Brain microvascular endothelial cell (primary cell): ENCODE data around the gene TBC1D17.

Experiments used
- DNase-seq: peaks from one replicate; pipeline ENCODE4 v3.0.0-alpha.2; 2020
- H3K27ac ChIP-seq: fragments of 250-450 bp; sonication (Bioruptor Pico); 2 replicates; pipeline ENCODE4 v1.5.1; 2020; ENCODE audit warnings: mild to moderate bottlenecking, moderate library complexity
- H3K27me3 ChIP-seq: fragments of 250-450 bp; sonication (Bioruptor Pico); replicated peaks from 2 replicates; pipeline ENCODE4 v1.5.1; 2020; ENCODE audit warnings: mild to moderate bottlenecking
- H3K36me3 ChIP-seq: fragments of 250-450 bp; sonication (Bioruptor Pico); replicated peaks from 2 replicates; pipeline ENCODE4 v1.5.1; 2020; ENCODE audit warnings: mild to moderate bottlenecking
- H3K4me3 ChIP-seq: 2 replicates; pipeline ENCODE4 v1.5.1; 2011; ENCODE audit warnings: low read depth, mild to moderate bottlenecking, control low read depth, low read length, moderate library complexity
- in situ Hi-C: cut with HindIII; loops from 2 replicates; pipeline ENCODE4 v1.10.0; 2017; ENCODE audit warnings: low sequenced_read_pairs, low pct_ligation_motif_present
- TF ChIP-seq, protein P1 (sequence below): IDR thresholded peaks from 2 replicates; pipeline ENCODE4 v1.5.1; 2011; ENCODE audit warnings: low read depth, mild to moderate bottlenecking, moderate library complexity, low read length, control low read depth, inconsistent platforms; ENCODE audit errors: missing control alignments

Gene TBC1D17

DNA sequence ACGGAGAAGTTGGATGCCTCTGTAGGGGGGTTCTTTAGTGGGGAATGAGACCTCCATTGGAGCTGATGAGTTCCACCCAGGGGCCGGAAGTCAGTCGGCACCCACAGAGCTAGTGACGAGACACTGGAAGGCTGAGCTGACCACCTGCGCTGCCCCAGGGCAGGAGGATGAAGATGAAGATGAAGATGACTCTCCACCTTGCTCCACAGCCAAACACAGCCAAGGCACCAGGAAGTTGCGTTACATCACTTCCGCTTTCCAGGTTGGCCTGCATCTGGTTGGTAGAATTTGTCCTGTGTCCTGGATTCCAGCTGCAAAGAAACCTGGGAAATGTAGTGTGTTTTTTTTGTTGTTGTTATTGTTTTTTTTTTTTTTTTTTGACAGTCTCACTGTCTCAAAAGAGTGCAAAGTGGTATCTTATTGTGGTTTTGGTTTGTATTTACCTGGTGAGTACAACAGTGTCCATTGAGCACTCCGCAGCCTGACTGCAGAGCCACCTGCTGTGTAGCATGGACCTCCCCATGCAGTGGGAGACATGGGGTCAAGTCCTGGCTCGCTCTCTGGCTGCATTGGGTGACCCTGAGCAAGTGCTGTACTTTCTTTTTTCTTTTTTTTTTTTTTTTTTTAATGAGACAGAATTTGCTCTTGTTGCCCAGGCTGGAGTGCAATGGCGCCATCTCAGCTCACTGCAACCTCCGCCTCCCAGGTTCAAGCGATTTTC is 1.9 kb downstream of the TBC1D17 start:
- H3K36me3 ChIP-seq = peaks cover 40% of the 10 kb centered on the region
- TF ChIP-seq, protein P1, sequence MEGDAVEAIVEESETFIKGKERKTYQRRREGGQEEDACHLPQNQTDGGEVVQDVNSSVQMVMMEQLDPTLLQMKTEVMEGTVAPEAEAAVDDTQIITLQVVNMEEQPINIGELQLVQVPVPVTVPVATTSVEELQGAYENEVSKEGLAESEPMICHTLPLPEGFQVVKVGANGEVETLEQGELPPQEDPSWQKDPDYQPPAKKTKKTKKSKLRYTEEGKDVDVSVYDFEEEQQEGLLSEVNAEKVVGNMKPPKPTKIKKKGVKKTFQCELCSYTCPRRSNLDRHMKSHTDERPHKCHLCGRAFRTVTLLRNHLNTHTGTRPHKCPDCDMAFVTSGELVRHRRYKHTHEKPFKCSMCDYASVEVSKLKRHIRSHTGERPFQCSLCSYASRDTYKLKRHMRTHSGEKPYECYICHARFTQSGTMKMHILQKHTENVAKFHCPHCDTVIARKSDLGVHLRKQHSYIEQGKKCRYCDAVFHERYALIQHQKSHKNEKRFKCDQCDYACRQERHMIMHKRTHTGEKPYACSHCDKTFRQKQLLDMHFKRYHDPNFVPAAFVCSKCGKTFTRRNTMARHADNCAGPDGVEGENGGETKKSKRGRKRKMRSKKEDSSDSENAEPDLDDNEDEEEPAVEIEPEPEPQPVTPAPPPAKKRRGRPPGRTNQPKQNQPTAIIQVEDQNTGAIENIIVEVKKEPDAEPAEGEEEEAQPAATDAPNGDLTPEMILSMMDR = no peak
- no peaks in the 10 kb centered on the region for H3K27me3 ChIP-seq
- H3K27ac ChIP-seq = no peak overlapping the region
- no peak overlapping the region for H3K4me3 ChIP-seq
- no peak for DNase-seq
- in situ Hi-C loops = no loop called here

DNA sequence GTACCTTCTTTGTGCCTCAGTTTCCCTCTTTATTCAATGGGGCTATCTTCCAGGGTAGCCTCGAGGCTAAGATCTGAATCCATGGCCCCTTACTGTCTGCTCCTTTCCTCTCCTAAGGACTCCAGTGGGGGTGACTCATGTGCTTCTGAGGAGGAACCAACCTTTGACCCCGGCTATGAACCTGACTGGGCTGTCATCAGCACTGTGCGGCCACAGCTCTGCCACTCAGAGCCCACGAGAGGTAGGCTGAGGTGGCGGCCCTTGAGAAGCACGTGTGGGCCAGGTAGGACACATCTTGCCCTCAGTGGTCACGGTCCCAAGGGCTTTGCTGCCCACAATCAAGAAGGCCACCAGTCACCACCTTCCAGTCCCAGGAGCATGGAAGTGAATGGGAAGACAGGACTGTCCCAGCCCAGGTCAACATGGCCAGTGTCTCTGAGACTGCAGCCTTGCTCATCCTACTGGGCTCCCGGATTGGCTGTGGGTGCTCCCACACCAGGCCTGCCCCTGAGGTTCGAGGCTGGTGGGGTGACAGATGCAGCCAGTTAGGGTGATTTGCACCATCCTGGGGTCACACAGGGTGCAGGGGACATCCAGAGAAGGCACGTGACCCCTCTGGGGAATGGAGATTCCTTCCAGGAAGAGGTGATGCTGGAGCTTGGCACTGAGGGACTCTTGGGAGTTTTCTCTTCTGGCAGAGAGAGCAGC is 2.8 kb downstream of the TBC1D17 start:
- in situ Hi-C loops = no loop called here
- Histone ChIP-seq H3K4me3 (no peak overlapping the region), H3K27me3 (no peaks in the 10 kb centered on the region), H3K36me3 (peaks cover 45% of the 10 kb centered on the region), H3K27ac (no peak overlapping the region)
- no peak for DNase-seq
- TF ChIP-seq, protein P1 = no peak

DNA sequence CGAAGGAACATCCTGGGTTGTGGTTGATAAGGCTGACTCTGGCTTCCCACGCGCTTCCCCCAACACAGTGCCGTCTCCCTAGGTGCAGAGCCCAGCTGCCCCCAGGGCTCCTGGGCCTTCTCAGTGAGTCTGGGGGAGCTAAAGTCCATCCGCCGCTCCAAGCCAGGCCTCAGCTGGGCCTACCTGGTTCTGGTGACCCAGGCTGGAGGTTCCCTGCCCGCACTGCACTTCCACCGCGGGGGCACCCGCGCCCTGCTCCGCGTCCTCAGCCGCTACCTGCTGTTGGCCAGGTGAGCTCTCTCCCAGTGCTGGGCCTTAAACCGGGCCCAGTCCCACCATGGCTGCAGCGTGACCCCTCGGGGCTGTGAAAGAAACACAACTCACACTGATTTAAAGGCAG is 3.7 kb downstream of the TBC1D17 start:
- H3K4me3 ChIP-seq = no peak overlapping the region
- DNase-seq = no peak
- peaks cover 45% of the 10 kb centered on the region for H3K36me3 ChIP-seq
- H3K27me3 ChIP-seq = no peaks in the 10 kb centered on the region
- TF ChIP-seq, protein P1 = no peak
- H3K27ac ChIP-seq = no peak overlapping the region
- in situ Hi-C loops = no loop called here

DNA sequence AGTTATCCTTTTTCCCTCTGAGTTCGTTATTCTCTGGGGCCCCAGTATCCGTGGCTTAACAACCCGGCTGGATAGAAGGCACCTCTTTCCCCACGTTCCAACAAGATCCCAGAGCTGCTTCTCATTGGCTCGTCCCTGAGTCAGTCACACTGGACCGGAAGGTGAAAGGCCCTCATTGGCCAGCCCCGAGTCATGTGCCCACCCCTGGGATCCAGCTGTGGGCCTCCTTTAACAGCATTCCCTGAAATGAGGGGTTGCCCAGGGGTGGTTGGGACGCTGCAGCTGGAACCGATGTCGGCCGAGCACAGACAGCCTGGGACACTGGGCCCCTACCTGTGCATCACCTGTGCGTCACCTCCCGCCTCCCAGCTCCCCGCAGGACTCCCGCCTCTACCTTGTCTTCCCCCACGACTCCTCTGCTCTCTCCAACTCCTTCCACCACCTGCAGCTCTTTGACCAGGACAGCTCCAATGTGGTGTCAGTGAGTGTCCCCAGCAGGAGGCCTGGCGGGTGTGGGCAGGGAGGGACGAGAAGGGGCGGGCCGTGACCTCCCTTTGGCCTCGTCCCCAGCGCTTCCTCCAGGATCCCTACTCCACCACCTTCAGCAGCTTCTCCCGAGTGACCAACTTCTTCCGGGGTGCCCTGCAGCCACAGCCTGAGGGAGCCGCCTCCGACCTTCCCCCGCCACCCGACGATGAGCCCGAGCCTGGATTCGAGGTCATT is 4.3 kb downstream of the TBC1D17 start:
- no peak overlapping the region for H3K27ac ChIP-seq
- in situ Hi-C loops = no loop called here
- no peaks in the 10 kb centered on the region for H3K27me3 ChIP-seq
- H3K4me3 ChIP-seq = no peak overlapping the region
- DNase-seq = no peak
- TF ChIP-seq, protein P1 = no peak
- H3K36me3 ChIP-seq = peaks cover 44% of the 10 kb centered on the region

DNA sequence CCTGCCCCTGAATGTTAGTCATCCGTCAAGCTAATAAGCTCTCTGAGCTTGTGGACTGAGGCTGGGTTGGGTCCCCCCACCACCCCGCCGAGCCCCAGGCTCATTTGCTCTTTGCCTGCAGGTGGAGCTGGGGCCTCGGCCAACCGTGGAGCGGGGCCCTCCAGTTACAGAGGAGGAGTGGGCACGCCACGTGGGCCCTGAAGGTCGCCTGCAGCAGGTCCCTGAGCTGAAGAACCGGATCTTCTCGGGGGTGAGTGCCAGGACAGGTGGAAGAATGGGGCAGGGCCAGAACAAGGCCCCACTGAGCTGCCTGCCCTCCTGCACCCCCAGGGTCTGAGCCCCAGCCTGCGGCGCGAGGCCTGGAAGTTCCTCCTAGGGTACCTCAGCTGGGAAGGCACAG is 5.1 kb downstream of the TBC1D17 start:
- in situ Hi-C loops = no loop called here

More for the DNA sequence above, 5.1 kb downstream of the TBC1D17 start:
- Histone ChIP-seq H3K27me3 (no peaks in the 10 kb centered on the region), H3K36me3 (peaks cover 44% of the 10 kb centered on the region), H3K27ac (no peak overlapping the region), H3K4me3 (no peak overlapping the region)
- TF ChIP-seq, protein P1 = no peak
- no peak for DNase-seq
